CD14-positive monocyte (primary cell): ENCODE data around the gene BID. TPM values are rescaled to one million over a fixed set of nuclear protein-coding genes. Genes with fewer than 3 reads are reported as not detected.

Experiments
- DNase-seq, 3 donors: peaks; one replicate each; pipeline ENCODE4 v3.0.0-alpha.2; 2011 to 2022
- H2AFZ ChIP-seq: 2 replicates; pipeline ENCODE4 v1.6.0; 2012; ENCODE audit warnings: mild to moderate bottlenecking, low read depth, low read length, inconsistent platforms; ENCODE audit not compliant: insufficient read depth, poor library complexity, severe bottlenecking
- H3K27ac ChIP-seq, 2 donors: 1 replicate in 1 of 2; 2 replicates in 1 of 2; pipeline ENCODE4 v1.5.1; 2012 to 2013; ENCODE audit warnings: low read length in 2 of 2, control low read depth in 1 of 2, inconsistent platforms in 1 of 2, low read depth in 1 of 2, mild to moderate bottlenecking in 1 of 2
- H3K27me3 ChIP-seq, 2 donors: one replicate each; pipeline versions ENCODE4 v1.6.0 to v1.6.1; 2011 to 2013; ENCODE audit warnings: low read length in 2 of 2; ENCODE audit not compliant: control insufficient read depth in 2 of 2, insufficient read depth in 2 of 2
- H3K36me3 ChIP-seq, 2 donors: replicated peaks in 1 of 2; 1 replicate in 1 of 2; 2 replicates in 1 of 2; pipeline versions ENCODE4 v1.5.1 to v1.6.1; 2012 to 2013; ENCODE audit warnings: low read length in 2 of 2, control low read depth in 1 of 2, inconsistent platforms in 1 of 2, mild to moderate bottlenecking in 1 of 2; ENCODE audit not compliant: insufficient read depth in 2 of 2, control insufficient read depth in 1 of 2
- H3K4me1 ChIP-seq, 2 donors: 1 replicate in 1 of 2; 2 replicates in 1 of 2; pipeline versions ENCODE4 v1.5.1 to v1.6.1; 2012 to 2013; ENCODE audit warnings: low read length in 2 of 2, control low read depth in 1 of 2, inconsistent platforms in 1 of 2, mild to moderate bottlenecking in 1 of 2, moderate library complexity in 1 of 2; ENCODE audit not compliant: insufficient read depth in 2 of 2, control insufficient read depth in 1 of 2
- H3K4me2 ChIP-seq: replicated peaks from 2 replicates; pipeline ENCODE3; 2012; ENCODE audit warnings: low read length, moderate library complexity, mild to moderate bottlenecking; ENCODE audit not compliant: poor library complexity, severe bottlenecking; ENCODE audit errors: extremely low read depth
- H3K4me3 ChIP-seq, 3 experiments: fragments of 200-600 bp in 1 of 3; sonication (generic) in 1 of 3; replicated peaks in 1 of 3; 1 replicate in 2 of 3; 2 replicates in 1 of 3; pipeline ENCODE4 v1.5.1; 2011 to 2013; ENCODE audit warnings: low read length in 3 of 3, mild to moderate bottlenecking in 3 of 3, control low read depth in 2 of 3, low read depth in 2 of 3, inconsistent platforms in 1 of 3, moderate library complexity in 1 of 3
- H3K79me2 ChIP-seq: 2 replicates; pipeline ENCODE4 v1.6.0; 2012; ENCODE audit warnings: mild to moderate bottlenecking, control low read depth, inconsistent platforms, low read length, moderate library complexity; ENCODE audit not compliant: insufficient read depth
- H3K9ac ChIP-seq: 2 replicates; pipeline ENCODE4 v1.6.0; 2017; ENCODE audit warnings: low read length, mild to moderate bottlenecking; ENCODE audit not compliant: insufficient read depth, poor library complexity, severe bottlenecking
- H3K9me3 ChIP-seq, 2 donors: replicated peaks in 1 of 2; 1 replicate in 1 of 2; 2 replicates in 1 of 2; pipeline versions ENCODE4 v1.5.1 to v1.6.1; 2012 to 2013; ENCODE audit warnings: low read length in 2 of 2, control low read depth in 1 of 2; ENCODE audit not compliant: control insufficient read depth in 1 of 2, insufficient read depth in 1 of 2
- H4K20me1 ChIP-seq: 2 replicates; pipeline ENCODE4 v1.6.0; 2012; ENCODE audit warnings: mild to moderate bottlenecking, low read length, control low read depth, moderate library complexity; ENCODE audit not compliant: insufficient read depth
- H3K27ac Mint-ChIP-seq, 7 donors: one replicate each; pipeline ENCODE4 v1.8.0; 2020; ENCODE audit warnings: mild to moderate bottlenecking in 7 of 7, mixed read lengths in 7 of 7, moderate library complexity in 6 of 7, inconsistent platforms in 2 of 7
- H3K27me3 Mint-ChIP-seq, 3 donors: one replicate each; pipeline ENCODE4 v1.8.0; 2021 to 2022; ENCODE audit warnings: low read depth in 3 of 3, mild to moderate bottlenecking in 3 of 3, mixed read lengths in 3 of 3, moderate library complexity in 3 of 3, inconsistent platforms in 1 of 3
- H3K36me3 Mint-ChIP-seq, 2 donors: one replicate each; pipeline ENCODE4 v1.8.0; 2020; ENCODE audit warnings: mixed read lengths in 2 of 2, inconsistent platforms in 1 of 2, mild to moderate bottlenecking in 1 of 2
- H3K4me1 Mint-ChIP-seq: one replicate; pipeline ENCODE4 v1.8.0; 2020; ENCODE audit warnings: mild to moderate bottlenecking, mixed read lengths
- H3K4me3 Mint-ChIP-seq, 2 donors: one replicate each; pipeline ENCODE4 v1.8.0; 2020; ENCODE audit warnings: mild to moderate bottlenecking in 2 of 2, mixed read lengths in 2 of 2, moderate library complexity in 1 of 2
- H3K9me3 Mint-ChIP-seq, 7 donors: one replicate each; pipeline ENCODE4 v1.8.0; 2020 to 2022; ENCODE audit warnings: mixed read lengths in 7 of 7, mild to moderate bottlenecking in 6 of 7, moderate library complexity in 6 of 7, inconsistent platforms in 2 of 7
- WGBS: methylation state at CpG from one replicate; pipeline ENCODE4 v1.1.5; 2013; ENCODE audit warnings: missing lambda C conversion rate; ENCODE audit not compliant: insufficient coverage; 5-methylcytosine and 5-hydroxymethylcytosine counted together
- intact Hi-C, 2 donors: fragments of 100-400 bp; cut with micrococcal nuclease; formaldehyde crosslinking; loops; one replicate each; pipeline versions ENCODE4 v1.15.0 to v1.15.1; 2023
- polyA plus RNA-seq, 3 donors: library from polyadenylated mRNA; depleted of rRNA in 1 of 3; unstranded in 2 of 3; stranded (reverse) in 1 of 3; fragments of 300-500 nt in 2 of 3; fragments of >200 nt in 1 of 3; fragmentation: Illumina TruSeq in 2 of 3; gene quantifications; 1 replicate in 2 of 3; 2 replicates in 1 of 3; pipeline ENCODE4 v1.2.3, GENCODE V29; 2012 to 2021
- TF ChIP-seq, protein P1 (sequence below): fragments of 200-600 bp; IDR thresholded peaks from one replicate; pipeline ENCODE4 v1.8.0; 2022; ENCODE audit warnings: antibody characterized with exemption, mild to moderate bottlenecking

The BID gene
- polyA plus RNA-seq, 3 donors = 199 to 423 (median 391) TPM

GRCh38 chr22:17694752-17695151, 79.5 kb downstream of the BID start:
- no peak overlapping the region for H3K9ac ChIP-seq
- no peaks in the 10 kb centered on the region for H3K9me3 ChIP-seq
- no peaks in the 10 kb centered on the region for H3K27me3 ChIP-seq
- no peak overlapping the region for H2AFZ ChIP-seq
- H3K27me3 Mint-ChIP-seq = no peaks in the 10 kb centered on the region
- peak overlapping the region in 1 of 2 donors; percentile 58 for H3K27ac ChIP-seq
- H3K4me1 Mint-ChIP-seq = peaks cover 42% of the 10 kb centered on the region
- no peak overlapping the region for H3K4me2 ChIP-seq
- no CpG with 5 or more reads among the region's 6 CpGs for WGBS
- intact Hi-C loops = no loop called here
- no peaks in the 10 kb centered on the region for H4K20me1 ChIP-seq
- peak overlapping the region in 3 of 7 donors; percentile 10 to 61 (median 29) for H3K27ac Mint-ChIP-seq
- H3K36me3 ChIP-seq = peaks cover 15 to 27% of the 10 kb centered on the region in 2 donors
- H3K4me3 ChIP-seq = no peak overlapping the region
- H3K4me3 Mint-ChIP-seq = no peak overlapping the region
- peaks cover 69% of the 10 kb centered on the region for H3K79me2 ChIP-seq
- TF ChIP-seq, protein P1, sequence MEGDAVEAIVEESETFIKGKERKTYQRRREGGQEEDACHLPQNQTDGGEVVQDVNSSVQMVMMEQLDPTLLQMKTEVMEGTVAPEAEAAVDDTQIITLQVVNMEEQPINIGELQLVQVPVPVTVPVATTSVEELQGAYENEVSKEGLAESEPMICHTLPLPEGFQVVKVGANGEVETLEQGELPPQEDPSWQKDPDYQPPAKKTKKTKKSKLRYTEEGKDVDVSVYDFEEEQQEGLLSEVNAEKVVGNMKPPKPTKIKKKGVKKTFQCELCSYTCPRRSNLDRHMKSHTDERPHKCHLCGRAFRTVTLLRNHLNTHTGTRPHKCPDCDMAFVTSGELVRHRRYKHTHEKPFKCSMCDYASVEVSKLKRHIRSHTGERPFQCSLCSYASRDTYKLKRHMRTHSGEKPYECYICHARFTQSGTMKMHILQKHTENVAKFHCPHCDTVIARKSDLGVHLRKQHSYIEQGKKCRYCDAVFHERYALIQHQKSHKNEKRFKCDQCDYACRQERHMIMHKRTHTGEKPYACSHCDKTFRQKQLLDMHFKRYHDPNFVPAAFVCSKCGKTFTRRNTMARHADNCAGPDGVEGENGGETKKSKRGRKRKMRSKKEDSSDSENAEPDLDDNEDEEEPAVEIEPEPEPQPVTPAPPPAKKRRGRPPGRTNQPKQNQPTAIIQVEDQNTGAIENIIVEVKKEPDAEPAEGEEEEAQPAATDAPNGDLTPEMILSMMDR = no peak
- no peak for DNase-seq
- peaks cover 0 to 4% (median 0%) of the 10 kb centered on the region in 7 donors for H3K9me3 Mint-ChIP-seq
- peaks cover 23 to 36% of the 10 kb centered on the region in 2 donors for H3K36me3 Mint-ChIP-seq
- H3K4me1 ChIP-seq = peaks cover 41 to 49% of the 10 kb centered on the region in 2 donors

DNA sequence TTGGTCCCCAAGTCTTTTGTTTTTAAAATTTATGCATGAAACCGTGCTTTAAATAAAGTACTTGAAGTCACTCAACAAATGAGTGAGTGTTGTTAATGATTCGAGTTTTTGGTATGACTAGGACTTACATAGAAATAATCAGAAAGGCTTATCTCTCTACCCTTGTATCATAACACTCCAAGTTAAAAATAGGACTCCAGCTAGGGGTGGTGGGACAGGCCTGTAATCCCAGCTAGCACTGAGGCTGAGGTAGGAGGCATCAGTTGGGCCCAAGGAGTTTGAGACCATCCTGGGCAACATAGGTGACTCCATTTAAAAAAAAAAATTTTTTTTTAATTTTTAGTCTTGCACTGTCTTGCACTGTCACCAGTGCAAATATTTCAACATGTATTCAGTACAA, 80.1 kb downstream of the BID start:
- Histone ChIP-seq H3K9me3 (no peaks in the 10 kb centered on the region), H4K20me1 (no peaks in the 10 kb centered on the region), H3K27ac (no peak overlapping the region), H3K4me2 (no peak overlapping the region), H3K27me3 (no peaks in the 10 kb centered on the region), H3K79me2 (peaks cover 69% of the 10 kb centered on the region), H3K36me3 (peaks cover 15 to 29% of the 10 kb centered on the region in 2 donors), H2AFZ (no peak overlapping the region), H3K9ac (no peak overlapping the region), H3K4me1 (peaks cover 41 to 49% of the 10 kb centered on the region in 2 donors), H3K4me3 (no peak overlapping the region)
- peaks cover 0 to 4% (median 0%) of the 10 kb centered on the region in 7 donors for H3K9me3 Mint-ChIP-seq
- peaks cover 39% of the 10 kb centered on the region for H3K4me1 Mint-ChIP-seq
- H3K27ac Mint-ChIP-seq = peak overlapping the region in 1 of 7 donors; percentile 2
- H3K4me3 Mint-ChIP-seq = no peak overlapping the region
- no peak for DNase-seq
- TF ChIP-seq, protein P1 = no peak
- intact Hi-C loops = no loop called here
- peaks cover 23 to 38% of the 10 kb centered on the region in 2 donors for H3K36me3 Mint-ChIP-seq
- no CpG with 5 or more reads among the region's 2 CpGs for WGBS
- H3K27me3 Mint-ChIP-seq = no peaks in the 10 kb centered on the region
